ENCODE measurements around the gene GRAMD4. TPM values are rescaled to one million over a fixed set of nuclear protein-coding genes. Genes with fewer than 3 reads are reported as not detected.

The GRAMD4 gene
- total and polyA plus RNA-seq, 12 donors: 29.3 to 143 (median 63.9) TPM

DNA sequence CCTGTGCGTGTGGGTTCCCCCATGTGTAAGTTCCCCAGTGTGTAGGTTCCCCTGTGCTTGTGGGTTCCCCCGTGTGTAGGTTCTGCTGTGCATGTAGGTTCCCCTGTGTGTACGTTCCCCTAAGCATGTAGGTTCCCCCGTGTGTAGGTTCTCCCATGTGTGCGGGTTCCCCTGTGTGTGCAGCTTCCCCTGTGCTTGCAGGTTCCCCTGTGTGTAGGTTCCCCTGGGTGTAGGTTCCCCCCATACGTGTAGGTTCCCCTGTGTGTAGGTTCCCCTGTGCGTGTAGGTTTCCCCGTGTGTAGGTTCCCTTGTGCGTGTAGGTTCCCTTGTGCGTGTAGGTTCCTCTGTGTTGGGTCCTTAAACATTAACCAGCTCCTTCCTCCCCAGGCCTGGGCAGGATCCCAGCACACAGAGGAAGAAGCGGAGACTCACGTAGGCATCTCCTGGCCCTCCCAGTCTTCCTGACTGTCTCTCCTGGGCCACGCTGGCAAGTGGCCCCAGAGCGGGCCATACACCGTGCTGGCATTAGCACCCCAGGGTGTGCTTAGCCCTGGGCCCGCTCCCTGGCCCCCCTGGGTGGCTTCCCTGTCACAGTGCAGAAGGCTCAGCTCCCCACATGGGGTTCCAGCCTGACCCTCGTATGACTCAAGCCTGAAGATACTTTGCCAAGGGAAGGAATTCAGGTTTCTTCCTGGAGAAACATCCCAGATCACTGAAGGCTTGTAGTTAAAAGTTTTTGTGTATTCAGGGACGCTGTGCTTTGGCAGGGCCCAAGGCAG lies 2.8 kb upstream of the GRAMD4 start:
- no peaks in the 10 kb centered on the region for H3K36me3 ChIP-seq
- no peaks in the 10 kb centered on the region for H3K27me3 ChIP-seq
- TF ChIP-seq, protein P1, sequence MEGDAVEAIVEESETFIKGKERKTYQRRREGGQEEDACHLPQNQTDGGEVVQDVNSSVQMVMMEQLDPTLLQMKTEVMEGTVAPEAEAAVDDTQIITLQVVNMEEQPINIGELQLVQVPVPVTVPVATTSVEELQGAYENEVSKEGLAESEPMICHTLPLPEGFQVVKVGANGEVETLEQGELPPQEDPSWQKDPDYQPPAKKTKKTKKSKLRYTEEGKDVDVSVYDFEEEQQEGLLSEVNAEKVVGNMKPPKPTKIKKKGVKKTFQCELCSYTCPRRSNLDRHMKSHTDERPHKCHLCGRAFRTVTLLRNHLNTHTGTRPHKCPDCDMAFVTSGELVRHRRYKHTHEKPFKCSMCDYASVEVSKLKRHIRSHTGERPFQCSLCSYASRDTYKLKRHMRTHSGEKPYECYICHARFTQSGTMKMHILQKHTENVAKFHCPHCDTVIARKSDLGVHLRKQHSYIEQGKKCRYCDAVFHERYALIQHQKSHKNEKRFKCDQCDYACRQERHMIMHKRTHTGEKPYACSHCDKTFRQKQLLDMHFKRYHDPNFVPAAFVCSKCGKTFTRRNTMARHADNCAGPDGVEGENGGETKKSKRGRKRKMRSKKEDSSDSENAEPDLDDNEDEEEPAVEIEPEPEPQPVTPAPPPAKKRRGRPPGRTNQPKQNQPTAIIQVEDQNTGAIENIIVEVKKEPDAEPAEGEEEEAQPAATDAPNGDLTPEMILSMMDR (IDR thresholded peaks at IDR 0.05): no peak
- H3K9me3 ChIP-seq: no peaks in the 10 kb centered on the region
- no peak for ATAC-seq
- DNase-seq: no peak
- H3K4me3 ChIP-seq: no peak overlapping the region
- 68 to 69% methylated on average over 18 of the region's 18 CpGs for WGBS, 2 donors
- intact Hi-C loops (cut with DNase I): no loop called here
- H3K27ac ChIP-seq: peak overlapping the region in 8 of 10 donors; percentile 20 to 87 (median 78)
- H3K4me1 ChIP-seq: peaks cover 53 to 76% (median 72%) of the 10 kb centered on the region in 9 donors

DNA sequence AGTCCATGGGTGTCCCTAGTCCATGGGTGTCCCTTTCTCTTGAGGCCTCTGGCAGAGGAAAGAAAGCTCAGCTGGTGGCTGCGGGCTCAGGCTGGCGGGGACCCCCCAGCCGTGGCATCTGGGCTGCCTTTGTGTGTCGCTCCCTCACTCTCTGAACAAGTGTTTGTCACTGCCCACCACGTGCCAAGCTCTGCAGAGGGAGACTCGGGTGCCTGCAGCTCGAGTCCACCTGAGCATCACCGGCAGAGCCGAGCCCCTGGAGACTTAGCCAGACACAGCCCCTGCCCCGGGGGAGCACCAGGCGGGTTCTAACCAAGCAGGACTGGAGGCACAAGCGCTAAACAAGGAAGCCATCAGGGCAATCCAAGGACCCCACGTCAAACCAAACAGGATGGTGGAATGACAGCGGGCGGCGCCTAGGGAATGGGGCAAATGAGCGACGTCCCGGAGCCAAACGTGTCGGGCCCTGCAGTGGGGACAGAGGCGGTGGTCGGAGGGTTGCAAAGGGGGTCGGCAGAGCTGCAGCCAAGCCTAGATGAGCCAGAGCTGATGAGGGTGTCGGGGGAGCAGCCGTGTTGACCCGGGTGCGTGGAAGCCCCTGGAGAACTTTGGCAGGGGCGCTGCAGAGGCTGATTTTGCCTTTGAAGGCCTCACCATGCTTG lies 2.1 kb upstream of the GRAMD4 start:
- WGBS, 2 donors: 79 to 86% methylated on average over 29 of the region's 29 CpGs
- intact Hi-C loops (cut with DNase I): no loop called here
- Histone ChIP-seq H3K4me3 (no peak overlapping the region), H3K9me3 (no peaks in the 10 kb centered on the region), H3K27ac (peak overlapping the region in 9 of 10 donors; percentile 70 to 87 (median 81)), H3K27me3 (no peaks in the 10 kb centered on the region), H3K4me1 (peaks cover 46 to 76% (median 68%) of the 10 kb centered on the region in 9 donors), H3K36me3 (no peaks in the 10 kb centered on the region)
- DNase-seq (no peak), ATAC-seq (no peak)
- TF ChIP-seq, protein P1 (IDR thresholded peaks at IDR 0.05): no peak

DNA sequence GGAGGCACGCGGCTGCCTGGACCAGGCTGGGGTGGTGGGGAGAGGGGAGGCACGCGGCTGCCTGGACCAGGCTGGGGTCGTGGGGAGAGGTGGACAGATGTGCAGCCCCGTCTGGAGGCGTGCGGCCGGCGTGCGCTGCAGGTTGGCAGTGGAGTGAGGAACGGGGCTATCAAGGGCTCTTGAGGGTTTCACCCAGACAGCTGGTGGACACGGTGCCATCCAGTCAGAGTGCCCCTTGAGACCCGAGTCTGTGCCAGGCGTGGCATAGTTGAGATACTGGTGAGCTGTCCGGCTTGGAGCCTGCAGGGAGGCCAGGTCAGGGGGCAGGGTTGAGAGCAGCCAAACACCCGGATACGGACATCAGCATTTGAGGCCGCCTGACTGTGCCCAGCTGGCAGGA lies 1.5 kb upstream of the GRAMD4 start:
- ATAC-seq (peak; percentile 4 to 68 (median 41)), DNase-seq (peak; percentile 43 to 74)
- Histone ChIP-seq H3K27ac (peak overlapping the region in 9 of 10 donors; percentile 70 to 87 (median 81)), H3K4me3 (no peak overlapping the region), H3K36me3 (no peaks in the 10 kb centered on the region), H3K9me3 (no peaks in the 10 kb centered on the region), H3K4me1 (peaks cover 40 to 76% (median 67%) of the 10 kb centered on the region in 9 donors), H3K27me3 (no peaks in the 10 kb centered on the region)
- intact Hi-C loops (cut with DNase I): no loop called here
- WGBS, 2 donors: 43 to 59% methylated on average over 19 of the region's 19 CpGs
- TF ChIP-seq, protein P1 (IDR thresholded peaks at IDR 0.05): no peak

DNA sequence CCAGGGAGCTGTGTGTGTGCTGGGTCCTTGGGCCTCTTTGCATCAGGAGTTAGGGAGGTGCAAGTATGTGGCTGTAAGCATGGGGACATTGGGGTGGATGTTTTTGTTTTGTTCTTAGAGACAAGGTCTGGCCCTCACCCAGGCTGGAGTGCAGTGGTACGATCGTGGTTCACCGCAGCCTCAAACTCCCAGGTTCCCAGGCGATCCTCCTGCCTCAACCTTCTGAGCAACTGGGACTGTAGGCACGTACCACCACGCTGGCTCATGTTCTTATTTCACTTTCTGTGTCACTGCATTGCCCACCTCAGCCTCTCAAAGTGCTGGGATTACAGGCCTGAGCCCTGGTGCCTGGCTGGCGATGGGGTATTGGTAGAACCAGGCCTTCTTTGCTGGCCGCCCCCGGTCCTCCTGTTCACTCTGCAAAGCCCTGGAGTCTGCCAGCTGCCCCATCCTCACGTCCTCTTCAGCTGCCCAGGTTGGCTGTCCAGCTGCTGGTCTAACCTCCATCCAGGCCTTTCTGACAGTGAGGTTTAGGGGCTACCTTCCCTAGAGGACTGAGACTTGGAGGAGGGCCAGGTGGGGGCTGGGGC lies 851 bp upstream of the GRAMD4 start:
- Histone ChIP-seq H3K27ac (peak overlapping the region; percentile 44 to 87 (median 80)), H3K27me3 (no peaks in the 10 kb centered on the region), H3K4me1 (peaks cover 36 to 76% (median 67%) of the 10 kb centered on the region in 9 donors), H3K4me3 (no peak overlapping the region), H3K9me3 (no peaks in the 10 kb centered on the region), H3K36me3 (no peaks in the 10 kb centered on the region)
- 42 to 48% methylated on average over 10 of the region's 10 CpGs for WGBS, 2 donors
- ATAC-seq (peak in 6 of 8 donors; percentile 0 to 36 (median 6)), DNase-seq (peak in 1 of 2 donors; percentile 22)
- intact Hi-C loops (cut with DNase I): no loop called here
- TF ChIP-seq, protein P1 (IDR thresholded peaks at IDR 0.05): no peak
